A673 (cell line): ENCODE measurements around the gene LTB4R2. TPM values are rescaled to one million over a fixed set of nuclear protein-coding genes. Genes with fewer than 3 reads are reported as not detected.

ENCODE experiments used
- BruUV-seq: library from RNA; stranded (reverse); fragments of 400-500 nt; replicated peaks from 2 replicates; lab custom pipeline; 2021; lab: Mats Ljungman, UMichigan
- CTCF ChIA-PET: fragments of 300-600 bp; sonication (Branson Sonifier 250); formaldehyde crosslinking; loops from one replicate; lab custom pipeline; 2022; ENCODE audit warnings: antibody characterized with exemption; lab: Charles Lee
- POLR2A ChIA-PET: fragments of 300-600 bp; sonication (Branson Sonifier 250); formaldehyde crosslinking; loops from one replicate; lab custom pipeline; 2022; ENCODE audit warnings: antibody characterized with exemption; ENCODE audit not compliant: low non-redundant PET; lab: Charles Lee
- DNase-seq: peaks from one replicate; pipeline ENCODE4 v3.0.0-alpha.2; 2015; ENCODE audit warnings: low spot score
- H3K27ac ChIP-seq: fragments of 200-600 bp; sonication (generic); 2 replicates; pipeline ENCODE4 v1.5.1; 2016; ENCODE audit warnings: mixed run types, low read depth, mild to moderate bottlenecking, mixed read lengths, antibody characterized with exemption, low read length; ENCODE audit not compliant: poor library complexity, severe bottlenecking
- H3K27me3 ChIP-seq: fragments of 200-600 bp; sonication (generic); replicated peaks from 2 replicates; pipeline ENCODE4 v1.6.1; 2017; ENCODE audit warnings: mixed run types, low read depth, mild to moderate bottlenecking, mixed read lengths, antibody characterized with exemption, low read length; ENCODE audit not compliant: insufficient read depth, poor library complexity
- H3K36me3 ChIP-seq: fragments of 200-600 bp; sonication (generic); 2 replicates; pipeline ENCODE4 v1.6.1; 2016; ENCODE audit warnings: mixed run types, mild to moderate bottlenecking, mixed read lengths, antibody characterized with exemption, low read length; ENCODE audit not compliant: insufficient read depth, poor library complexity, severe bottlenecking
- H3K4me1 ChIP-seq: fragments of 200-600 bp; sonication (generic); 2 replicates; pipeline ENCODE4 v1.6.1; 2017; ENCODE audit warnings: mixed run types, mild to moderate bottlenecking, mixed read lengths, antibody characterized with exemption, low read length; ENCODE audit not compliant: insufficient read depth, poor library complexity, severe bottlenecking
- H3K4me3 ChIP-seq: fragments of 200-600 bp; sonication (generic); 2 replicates; pipeline ENCODE4 v1.5.1; 2016; ENCODE audit warnings: low read depth, mixed run types, mild to moderate bottlenecking, mixed read lengths, low read length; ENCODE audit not compliant: poor library complexity, severe bottlenecking
- H3K9me3 ChIP-seq: fragments of 200-600 bp; sonication (generic); 2 replicates; pipeline ENCODE4 v1.6.1; 2016; ENCODE audit warnings: mixed run types, low read depth, mild to moderate bottlenecking, mixed read lengths, antibody characterized with exemption, low read length; ENCODE audit not compliant: poor library complexity, severe bottlenecking
- EZH2 ChIP-seq: fragments of 200-600 bp; sonication (generic); IDR thresholded peaks from 2 replicates; pipeline ENCODE4 v1.6.1; 2017; ENCODE audit warnings: borderline replicate concordance, low read depth, mild to moderate bottlenecking, mixed read lengths, antibody characterized with exemption, low read length; ENCODE audit not compliant: poor library complexity, severe bottlenecking
- intact Hi-C: fragments of 100-400 bp; cut with micrococcal nuclease; formaldehyde crosslinking; loops from one replicate; pipeline ENCODE4 v1.10.0; 2022; ENCODE audit not compliant: unreplicated experiment
- total RNA-seq: library from RNA; stranded (reverse); gene quantifications from 2 replicates; pipeline ENCODE4 v1.2.3, GENCODE V29; 2021
- TF ChIP-seq, protein P1 (sequence below): fragments of 300-800, 200-600 bp; sonication (generic); conservative IDR thresholded peaks from 2 replicates; pipeline ENCODE4 v1.5.1; 2017; ENCODE audit warnings: low read depth, mild to moderate bottlenecking, antibody characterized with exemption, low read length, moderate library complexity, mixed read lengths

LTB4R2 gene
- total RNA-seq, 1 experiment from 2014 or later: 7.6 TPM

DNA sequence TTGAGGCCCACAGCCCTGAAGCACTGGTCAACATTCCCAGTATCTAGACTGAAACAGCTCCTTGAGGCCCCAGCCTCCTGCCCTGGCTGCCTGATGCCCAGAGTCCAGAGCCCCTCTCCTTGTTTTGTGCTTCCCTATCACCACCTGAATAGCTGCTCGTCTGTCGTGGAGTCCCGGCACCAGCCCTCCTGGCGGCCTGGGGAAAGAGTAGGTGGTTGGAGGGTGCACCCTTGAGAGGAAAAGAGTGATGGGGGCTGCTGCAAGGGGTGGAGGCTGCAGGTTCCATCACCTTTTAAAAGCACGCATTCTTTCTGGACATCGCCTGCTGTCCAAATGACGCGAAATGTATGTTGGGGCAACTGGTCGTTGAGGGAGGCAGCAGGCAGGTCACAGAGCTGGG is 41.7 kb upstream of the LTB4R2 start:
- POLR2A ChIA-PET: no interaction called here
- CTCF ChIA-PET: no interaction called here
- H3K4me1 ChIP-seq: peaks cover 4% of the 10 kb centered on the region
- no peak overlapping the region for H3K27ac ChIP-seq
- no TSS peak for BruUV-seq
- intact Hi-C loops: no loop called here
- no peak for TF ChIP-seq EZH2
- TF ChIP-seq, protein P1, sequence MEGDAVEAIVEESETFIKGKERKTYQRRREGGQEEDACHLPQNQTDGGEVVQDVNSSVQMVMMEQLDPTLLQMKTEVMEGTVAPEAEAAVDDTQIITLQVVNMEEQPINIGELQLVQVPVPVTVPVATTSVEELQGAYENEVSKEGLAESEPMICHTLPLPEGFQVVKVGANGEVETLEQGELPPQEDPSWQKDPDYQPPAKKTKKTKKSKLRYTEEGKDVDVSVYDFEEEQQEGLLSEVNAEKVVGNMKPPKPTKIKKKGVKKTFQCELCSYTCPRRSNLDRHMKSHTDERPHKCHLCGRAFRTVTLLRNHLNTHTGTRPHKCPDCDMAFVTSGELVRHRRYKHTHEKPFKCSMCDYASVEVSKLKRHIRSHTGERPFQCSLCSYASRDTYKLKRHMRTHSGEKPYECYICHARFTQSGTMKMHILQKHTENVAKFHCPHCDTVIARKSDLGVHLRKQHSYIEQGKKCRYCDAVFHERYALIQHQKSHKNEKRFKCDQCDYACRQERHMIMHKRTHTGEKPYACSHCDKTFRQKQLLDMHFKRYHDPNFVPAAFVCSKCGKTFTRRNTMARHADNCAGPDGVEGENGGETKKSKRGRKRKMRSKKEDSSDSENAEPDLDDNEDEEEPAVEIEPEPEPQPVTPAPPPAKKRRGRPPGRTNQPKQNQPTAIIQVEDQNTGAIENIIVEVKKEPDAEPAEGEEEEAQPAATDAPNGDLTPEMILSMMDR: no peak
- no peak for DNase-seq
- no peaks in the 10 kb centered on the region for H3K36me3 ChIP-seq
- no peak overlapping the region for H3K4me3 ChIP-seq
- no peaks in the 10 kb centered on the region for H3K27me3 ChIP-seq
- no peaks in the 10 kb centered on the region for H3K9me3 ChIP-seq

DNA sequence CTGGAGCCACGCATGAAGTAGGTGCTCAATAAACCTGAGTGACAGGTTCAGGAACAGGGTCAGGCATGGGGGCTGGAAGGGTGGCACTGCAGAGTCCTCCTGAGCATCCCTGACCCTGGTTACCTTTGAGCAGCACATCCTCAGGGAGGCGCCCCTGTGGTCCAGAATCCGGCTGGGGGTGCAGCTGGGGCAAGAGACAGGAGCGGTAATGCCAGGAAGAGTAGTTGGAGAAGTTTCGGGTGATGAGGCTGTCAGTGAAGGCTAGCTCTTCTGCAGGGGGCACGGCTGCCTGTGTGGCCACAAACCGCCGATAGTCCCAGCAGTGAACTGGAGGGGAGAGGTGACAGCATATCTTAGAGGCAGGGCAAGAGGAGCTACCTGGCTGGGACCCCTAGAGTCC is 40.6 kb upstream of the LTB4R2 start:
- ChIA-PET POLR2A (no interaction called here), CTCF (interaction anchor here (0.9 kb wide), 1 partner anchor 39 kb away, joined by 4 read pairs; the partner anchor contains the start of gene CIDEB)
- Histone ChIP-seq H3K9me3 (no peaks in the 10 kb centered on the region), H3K4me1 (peaks cover 4% of the 10 kb centered on the region), H3K27me3 (no peaks in the 10 kb centered on the region), H3K36me3 (no peaks in the 10 kb centered on the region), H3K27ac (no peak overlapping the region), H3K4me3 (no peak overlapping the region)
- intact Hi-C loops: no loop called here
- BruUV-seq: no TSS peak
- TF ChIP-seq EZH2: no peak
- TF ChIP-seq, protein P1: no peak
- no peak for DNase-seq

DNA sequence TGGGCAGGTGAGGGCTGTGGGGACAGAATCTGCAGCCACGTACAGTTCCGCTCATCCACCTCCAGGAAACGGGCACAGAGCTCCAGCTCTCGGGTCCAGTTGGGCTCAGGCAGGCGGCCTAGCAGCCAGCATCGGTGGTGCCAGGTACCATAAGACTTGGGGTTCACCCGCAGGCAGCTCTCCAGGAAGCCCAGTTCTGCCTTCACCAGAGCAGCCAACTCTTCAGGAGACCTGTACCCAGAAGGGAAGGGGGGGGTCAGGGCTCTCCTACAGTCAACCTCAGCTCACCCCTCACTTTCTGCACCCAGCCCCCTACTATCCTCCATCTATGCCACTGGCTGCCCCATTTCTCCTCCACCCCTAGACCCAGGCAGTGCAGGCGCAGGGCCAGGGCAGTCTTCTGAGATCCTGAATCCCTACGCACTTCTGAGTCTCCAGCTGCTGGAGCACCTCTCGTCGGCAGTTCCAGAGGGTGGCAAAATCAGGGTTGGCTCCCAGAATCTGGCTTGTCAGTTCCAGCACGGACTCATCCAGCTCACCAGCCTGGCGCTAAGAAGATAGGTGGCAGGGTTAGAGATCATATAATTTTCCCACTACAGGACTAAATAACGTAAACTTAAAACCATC is 39.9 kb upstream of the LTB4R2 start:
- H3K9me3 ChIP-seq: no peaks in the 10 kb centered on the region
- no peak overlapping the region for H3K4me3 ChIP-seq
- peaks cover 4% of the 10 kb centered on the region for H3K4me1 ChIP-seq
- TF ChIP-seq EZH2: no peak
- TF ChIP-seq, protein P1: no peak
- intact Hi-C loops: loop anchor here (2.0 kb wide), 1 partner anchor 27 kb away; the partner anchor contains the start of gene TINF2
- DNase-seq: no peak
- BruUV-seq: TSS peak; percentile 41
- H3K27me3 ChIP-seq: no peaks in the 10 kb centered on the region
- POLR2A ChIA-PET: no interaction called here
- no peaks in the 10 kb centered on the region for H3K36me3 ChIP-seq
- CTCF ChIA-PET: interaction anchor here (0.9 to 1.5 kb wide), 2 partner anchors 28 to 38 kb away, joined by 4 to 5 read pairs; partner anchors contain the start of genes CIDEB and TINF2
- H3K27ac ChIP-seq: no peak overlapping the region
